ENCODE results near the gene TBC1D5. TPM values are rescaled to one million over a fixed set of nuclear protein-coding genes. Genes with fewer than 3 reads are reported as not detected.

Gene TBC1D5
- total RNA-seq, 4 donors from 2014 or later, result 51.9 to 66.8 (median 60.1) TPM

GRCh38 chr3:17204049-17204650 is 538.3 kb downstream of the TBC1D5 start:
- TF ChIP-seq POLR2A (IDR thresholded peaks at IDR 0.05) (no peak), CTCF (IDR thresholded peaks at IDR 0.05) (no peak)
- no peak for DNase-seq (ENCODE audit: low spot score in 2 of 2)
- no peak overlapping the region for H3K4me3 ChIP-seq (ENCODE audit: low read depth, poor library complexity, severe bottlenecking)
- WGBS, 2 donors, result 84 to 90% methylated on average over 3 of the region's 3 CpGs
- intact Hi-C loops (cut with DNase I; ENCODE audit: low total_unique reads), result no loop called here

- no peak for DNase-seq (ENCODE audit: low spot score in 2 of 2)
- TF ChIP-seq POLR2A (IDR thresholded peaks at IDR 0.05) (no peak), CTCF (IDR thresholded peaks at IDR 0.05) (no peak)
- intact Hi-C loops (cut with DNase I; ENCODE audit: low total_unique reads), result no loop called here
- H3K4me3 ChIP-seq (ENCODE audit: low read depth, poor library complexity, severe bottlenecking), result no peak overlapping the region
- WGBS, 2 donors, result 94 to 97% methylated on average over 2 of the region's 2 CpGs
These were observed 540.9 kb downstream of the TBC1D5 start for GRCh38 chr3:17201538-17201937.

GRCh38 chr3:17195856-17196604 is 546.4 kb downstream of the TBC1D5 start:
- no peak for TF ChIP-seq CTCF (IDR thresholded peaks at IDR 0.05)
- no peak for TF ChIP-seq POLR2A (IDR thresholded peaks at IDR 0.05)
- no peak for DNase-seq (ENCODE audit: low spot score in 2 of 2)
- intact Hi-C loops (cut with DNase I; ENCODE audit: low total_unique reads), result no loop called here
- no peak overlapping the region for H3K4me3 ChIP-seq (ENCODE audit: low read depth, poor library complexity, severe bottlenecking)
- 46 to 49% methylated on average over 5 of the region's 5 CpGs for WGBS, 2 donors

- TF ChIP-seq CTCF (IDR thresholded peaks at IDR 0.05) (no peak), POLR2A (IDR thresholded peaks at IDR 0.05) (no peak)
- intact Hi-C loops (cut with DNase I; ENCODE audit: low total_unique reads), result no loop called here
- no peak overlapping the region for H3K4me3 ChIP-seq (ENCODE audit: low read depth, poor library complexity, severe bottlenecking)
- DNase-seq (ENCODE audit: low spot score in 2 of 2), result no peak
- 31 to 34% methylated on average over 3 of the region's 3 CpGs for WGBS, 2 donors
These were observed 547.2 kb downstream of the TBC1D5 start for GRCh38 chr3:17195192-17195611.

- intact Hi-C loops (cut with DNase I; ENCODE audit: low total_unique reads), result no loop called here
- DNase-seq (ENCODE audit: low spot score in 2 of 2), result no peak
These were observed 548.3 kb downstream of the TBC1D5 start for GRCh38 chr3:17194116-17194515.

More at GRCh38 chr3:17194116-17194515, 548.3 kb downstream of the TBC1D5 start:
- TF ChIP-seq CTCF (IDR thresholded peaks at IDR 0.05) (no peak), POLR2A (IDR thresholded peaks at IDR 0.05) (no peak)
- H3K4me3 ChIP-seq (ENCODE audit: low read depth, poor library complexity, severe bottlenecking), result no peak overlapping the region
- WGBS, 2 donors, result 97% methylated on average over 5 of the region's 5 CpGs
